ENCODE data around the gene NOLC1.

DNA sequence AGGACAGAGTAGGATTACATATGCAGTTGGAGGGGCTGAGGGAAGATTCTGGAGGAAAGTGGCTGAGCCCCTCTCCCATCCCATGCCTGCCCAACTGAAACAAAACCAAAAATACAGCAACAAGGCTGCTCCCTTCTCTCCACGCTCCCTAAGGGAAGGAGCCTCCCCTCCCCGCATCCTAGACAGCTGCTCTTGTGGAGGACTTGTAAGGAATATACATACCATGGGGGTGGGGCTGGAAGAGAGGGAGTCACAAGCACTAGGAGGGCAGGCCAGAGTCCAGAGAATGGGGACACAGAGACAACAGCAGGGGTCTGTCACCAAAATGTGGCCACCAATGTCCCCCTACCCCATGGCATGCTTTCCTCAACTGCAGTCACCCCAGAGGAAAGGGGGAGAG is 45.2 kb upstream of the NOLC1 start:
- no peak for TF ChIP-seq TAF1 (conservative IDR thresholded peaks at IDR 0.05)
- TF ChIP-seq, protein P1, sequence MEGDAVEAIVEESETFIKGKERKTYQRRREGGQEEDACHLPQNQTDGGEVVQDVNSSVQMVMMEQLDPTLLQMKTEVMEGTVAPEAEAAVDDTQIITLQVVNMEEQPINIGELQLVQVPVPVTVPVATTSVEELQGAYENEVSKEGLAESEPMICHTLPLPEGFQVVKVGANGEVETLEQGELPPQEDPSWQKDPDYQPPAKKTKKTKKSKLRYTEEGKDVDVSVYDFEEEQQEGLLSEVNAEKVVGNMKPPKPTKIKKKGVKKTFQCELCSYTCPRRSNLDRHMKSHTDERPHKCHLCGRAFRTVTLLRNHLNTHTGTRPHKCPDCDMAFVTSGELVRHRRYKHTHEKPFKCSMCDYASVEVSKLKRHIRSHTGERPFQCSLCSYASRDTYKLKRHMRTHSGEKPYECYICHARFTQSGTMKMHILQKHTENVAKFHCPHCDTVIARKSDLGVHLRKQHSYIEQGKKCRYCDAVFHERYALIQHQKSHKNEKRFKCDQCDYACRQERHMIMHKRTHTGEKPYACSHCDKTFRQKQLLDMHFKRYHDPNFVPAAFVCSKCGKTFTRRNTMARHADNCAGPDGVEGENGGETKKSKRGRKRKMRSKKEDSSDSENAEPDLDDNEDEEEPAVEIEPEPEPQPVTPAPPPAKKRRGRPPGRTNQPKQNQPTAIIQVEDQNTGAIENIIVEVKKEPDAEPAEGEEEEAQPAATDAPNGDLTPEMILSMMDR (IDR thresholded peaks at IDR 0.05; ENCODE audit: low read depth, low read length, missing input control), result no peak
- TF ChIP-seq, protein P2, sequence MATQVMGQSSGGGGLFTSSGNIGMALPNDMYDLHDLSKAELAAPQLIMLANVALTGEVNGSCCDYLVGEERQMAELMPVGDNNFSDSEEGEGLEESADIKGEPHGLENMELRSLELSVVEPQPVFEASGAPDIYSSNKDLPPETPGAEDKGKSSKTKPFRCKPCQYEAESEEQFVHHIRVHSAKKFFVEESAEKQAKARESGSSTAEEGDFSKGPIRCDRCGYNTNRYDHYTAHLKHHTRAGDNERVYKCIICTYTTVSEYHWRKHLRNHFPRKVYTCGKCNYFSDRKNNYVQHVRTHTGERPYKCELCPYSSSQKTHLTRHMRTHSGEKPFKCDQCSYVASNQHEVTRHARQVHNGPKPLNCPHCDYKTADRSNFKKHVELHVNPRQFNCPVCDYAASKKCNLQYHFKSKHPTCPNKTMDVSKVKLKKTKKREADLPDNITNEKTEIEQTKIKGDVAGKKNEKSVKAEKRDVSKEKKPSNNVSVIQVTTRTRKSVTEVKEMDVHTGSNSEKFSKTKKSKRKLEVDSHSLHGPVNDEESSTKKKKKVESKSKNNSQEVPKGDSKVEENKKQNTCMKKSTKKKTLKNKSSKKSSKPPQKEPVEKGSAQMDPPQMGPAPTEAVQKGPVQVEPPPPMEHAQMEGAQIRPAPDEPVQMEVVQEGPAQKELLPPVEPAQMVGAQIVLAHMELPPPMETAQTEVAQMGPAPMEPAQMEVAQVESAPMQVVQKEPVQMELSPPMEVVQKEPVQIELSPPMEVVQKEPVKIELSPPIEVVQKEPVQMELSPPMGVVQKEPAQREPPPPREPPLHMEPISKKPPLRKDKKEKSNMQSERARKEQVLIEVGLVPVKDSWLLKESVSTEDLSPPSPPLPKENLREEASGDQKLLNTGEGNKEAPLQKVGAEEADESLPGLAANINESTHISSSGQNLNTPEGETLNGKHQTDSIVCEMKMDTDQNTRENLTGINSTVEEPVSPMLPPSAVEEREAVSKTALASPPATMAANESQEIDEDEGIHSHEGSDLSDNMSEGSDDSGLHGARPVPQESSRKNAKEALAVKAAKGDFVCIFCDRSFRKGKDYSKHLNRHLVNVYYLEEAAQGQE (IDR thresholded peaks at IDR 0.05), result no peak
- no peak for TF ChIP-seq YY1 (IDR thresholded peaks at IDR 0.05)
- TF ChIP-seq, protein P3, sequence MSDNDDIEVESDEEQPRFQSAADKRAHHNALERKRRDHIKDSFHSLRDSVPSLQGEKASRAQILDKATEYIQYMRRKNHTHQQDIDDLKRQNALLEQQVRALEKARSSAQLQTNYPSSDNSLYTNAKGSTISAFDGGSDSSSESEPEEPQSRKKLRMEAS (IDR thresholded peaks at IDR 0.05), result no peak
- TF ChIP-seq EGR1 (IDR thresholded peaks at IDR 0.05; ENCODE audit: low read depth in 2 of 2), result no peak
- no peak for TF ChIP-seq FOXA2 (IDR thresholded peaks at IDR 0.05)
- TF ChIP-seq, protein P4, sequence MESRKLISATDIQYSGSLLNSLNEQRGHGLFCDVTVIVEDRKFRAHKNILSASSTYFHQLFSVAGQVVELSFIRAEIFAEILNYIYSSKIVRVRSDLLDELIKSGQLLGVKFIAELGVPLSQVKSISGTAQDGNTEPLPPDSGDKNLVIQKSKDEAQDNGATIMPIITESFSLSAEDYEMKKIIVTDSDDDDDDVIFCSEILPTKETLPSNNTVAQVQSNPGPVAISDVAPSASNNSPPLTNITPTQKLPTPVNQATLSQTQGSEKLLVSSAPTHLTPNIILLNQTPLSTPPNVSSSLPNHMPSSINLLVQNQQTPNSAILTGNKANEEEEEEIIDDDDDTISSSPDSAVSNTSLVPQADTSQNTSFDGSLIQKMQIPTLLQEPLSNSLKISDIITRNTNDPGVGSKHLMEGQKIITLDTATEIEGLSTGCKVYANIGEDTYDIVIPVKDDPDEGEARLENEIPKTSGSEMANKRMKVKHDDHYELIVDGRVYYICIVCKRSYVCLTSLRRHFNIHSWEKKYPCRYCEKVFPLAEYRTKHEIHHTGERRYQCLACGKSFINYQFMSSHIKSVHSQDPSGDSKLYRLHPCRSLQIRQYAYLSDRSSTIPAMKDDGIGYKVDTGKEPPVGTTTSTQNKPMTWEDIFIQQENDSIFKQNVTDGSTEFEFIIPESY (IDR thresholded peaks at IDR 0.05), result no peak
- TF ChIP-seq JUND (IDR thresholded peaks at IDR 0.05), result no peak
- no peak for TF ChIP-seq SP1 (IDR thresholded peaks at IDR 0.05)

All from liver (tissue), 3 donors.